Stimulated activated CD8-positive, alpha-beta memory T cell treated with anti-CD3 and anti-CD28 coated beads, Interleukin-15, amount 100 ng/mL, for 4 hours (primary cell): ENCODE data around the gene UCHL1.

ENCODE experiments used
- DNase-seq, 2 donors: peaks; one replicate each; pipeline ENCODE4 v3.0.0-alpha.2; 2020; ENCODE audit warnings: low read depth in 2 of 2

Gene UCHL1

GRCh38 chr4:41256740-41257256 is at the start of gene UCHL1:
Gene UCHL1, plus strand, starts transcription at chr4:41256928. Its CDS starts 49 bp downstream, at chr4:41256977.
- DNase-seq, result no peak

- no peak for DNase-seq
These were observed 49.4 kb upstream of the UCHL1 start for GRCh38 chr4:41207291-41207831.

GRCh38 chr4:41209187-41209586 is 47.5 kb upstream of the UCHL1 start:
- no peak for DNase-seq

- no peak for DNase-seq
These were observed 46.8 kb upstream of the UCHL1 start for GRCh38 chr4:41209901-41210300.

- DNase-seq, result no peak
These were observed 44.6 kb upstream of the UCHL1 start for GRCh38 chr4:41211951-41212615.

GRCh38 chr4:41212616-41213203 is 44.0 kb upstream of the UCHL1 start:
- DNase-seq, result no peak

- DNase-seq, result no peak
These were observed 43.0 kb upstream of the UCHL1 start for GRCh38 chr4:41213625-41214135.

- DNase-seq, result no peak
These were observed 42.4 kb upstream of the UCHL1 start, which contains the start of gene APBB2 for GRCh38 chr4:41214136-41214824. Gene APBB2, minus strand, starts transcription at chr4:41214542. Its CDS starts 181,288 bp downstream, at chr4:41033254.

GRCh38 chr4:41214825-41215146 is 41.9 kb upstream of the UCHL1 start:
- no peak for DNase-seq

GRCh38 chr4:41215155-41215554 is 41.6 kb upstream of the UCHL1 start:
- DNase-seq, result no peak

GRCh38 chr4:41215969-41216293 is 40.8 kb upstream of the UCHL1 start:
- DNase-seq, result no peak

- no peak for DNase-seq
These were observed 40.3 kb upstream of the UCHL1 start for GRCh38 chr4:41216294-41217019.

GRCh38 chr4:41217020-41217333 is 39.8 kb upstream of the UCHL1 start:
- DNase-seq, result no peak

- DNase-seq, result no peak
These were observed 39.4 kb upstream of the UCHL1 start for GRCh38 chr4:41217374-41217773.

GRCh38 chr4:41218703-41219102 is 38.0 kb upstream of the UCHL1 start:
- DNase-seq, result no peak

- DNase-seq, result no peak
These were observed 37.2 kb upstream of the UCHL1 start for GRCh38 chr4:41219421-41219950.

GRCh38 chr4:41221850-41222645 is 34.7 kb upstream of the UCHL1 start:
- DNase-seq, result no peak

- no peak for DNase-seq
These were observed 28.8 kb upstream of the UCHL1 start for GRCh38 chr4:41227902-41228301.

- DNase-seq, result no peak
These were observed 24.3 kb upstream of the UCHL1 start for GRCh38 chr4:41232406-41232805.

GRCh38 chr4:41232856-41233255 is 23.9 kb upstream of the UCHL1 start:
- no peak for DNase-seq

GRCh38 chr4:41236032-41236431 is 20.7 kb upstream of the UCHL1 start:
- DNase-seq, result no peak
